ENCODE results near the gene HDGF.

DNA sequence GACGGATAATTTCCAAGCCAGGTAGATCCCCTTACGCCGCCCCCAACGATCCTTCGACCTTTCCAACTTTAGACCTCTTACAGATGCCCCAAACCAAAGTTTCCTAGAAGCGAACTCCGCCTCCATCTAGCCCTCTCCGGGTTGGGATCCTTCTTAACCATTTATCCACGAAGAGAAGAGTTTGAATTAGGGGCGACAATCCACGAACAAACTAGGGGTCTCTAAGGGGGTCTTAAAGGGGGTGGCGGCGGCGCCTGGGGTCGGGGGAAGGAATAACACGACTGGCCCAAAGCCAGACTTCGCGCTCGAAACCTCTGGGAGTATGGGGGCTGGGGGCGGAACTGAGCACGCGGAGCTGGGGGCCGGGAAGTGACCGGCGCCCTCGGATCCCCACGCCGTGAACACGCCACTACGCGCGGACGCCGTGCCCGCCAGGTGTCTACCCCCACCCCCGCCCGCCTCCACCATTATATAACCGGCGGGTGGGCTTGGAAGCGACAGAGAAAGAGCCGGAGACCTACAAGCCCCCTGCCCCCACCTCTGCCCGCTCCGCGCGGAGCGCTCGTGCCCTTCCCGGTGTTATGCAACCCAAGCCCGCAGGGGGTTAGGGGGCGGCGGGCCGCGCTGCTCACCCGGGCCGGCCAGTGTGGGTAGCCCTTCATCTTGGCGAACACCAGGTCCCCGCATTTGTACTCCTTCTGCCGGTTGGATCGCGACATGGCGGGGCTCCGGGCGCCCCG, 594 bp downstream of the HDGF start:
- TF ChIP-seq EZH2 (IDR thresholded peaks at IDR 0.05; ENCODE audit: low read length, missing control alignments): no peak
- TF ChIP-seq, protein P1, sequence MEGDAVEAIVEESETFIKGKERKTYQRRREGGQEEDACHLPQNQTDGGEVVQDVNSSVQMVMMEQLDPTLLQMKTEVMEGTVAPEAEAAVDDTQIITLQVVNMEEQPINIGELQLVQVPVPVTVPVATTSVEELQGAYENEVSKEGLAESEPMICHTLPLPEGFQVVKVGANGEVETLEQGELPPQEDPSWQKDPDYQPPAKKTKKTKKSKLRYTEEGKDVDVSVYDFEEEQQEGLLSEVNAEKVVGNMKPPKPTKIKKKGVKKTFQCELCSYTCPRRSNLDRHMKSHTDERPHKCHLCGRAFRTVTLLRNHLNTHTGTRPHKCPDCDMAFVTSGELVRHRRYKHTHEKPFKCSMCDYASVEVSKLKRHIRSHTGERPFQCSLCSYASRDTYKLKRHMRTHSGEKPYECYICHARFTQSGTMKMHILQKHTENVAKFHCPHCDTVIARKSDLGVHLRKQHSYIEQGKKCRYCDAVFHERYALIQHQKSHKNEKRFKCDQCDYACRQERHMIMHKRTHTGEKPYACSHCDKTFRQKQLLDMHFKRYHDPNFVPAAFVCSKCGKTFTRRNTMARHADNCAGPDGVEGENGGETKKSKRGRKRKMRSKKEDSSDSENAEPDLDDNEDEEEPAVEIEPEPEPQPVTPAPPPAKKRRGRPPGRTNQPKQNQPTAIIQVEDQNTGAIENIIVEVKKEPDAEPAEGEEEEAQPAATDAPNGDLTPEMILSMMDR (conservative IDR thresholded peaks at IDR 0.05 in 1 of 2, IDR thresholded peaks at IDR 0.05 in 1 of 2; ENCODE audit: low read depth in 1 of 2, low read length in 2 of 2): no peak
